ENCODE measurements around the gene RAMP3.

Gene RAMP3

DNA sequence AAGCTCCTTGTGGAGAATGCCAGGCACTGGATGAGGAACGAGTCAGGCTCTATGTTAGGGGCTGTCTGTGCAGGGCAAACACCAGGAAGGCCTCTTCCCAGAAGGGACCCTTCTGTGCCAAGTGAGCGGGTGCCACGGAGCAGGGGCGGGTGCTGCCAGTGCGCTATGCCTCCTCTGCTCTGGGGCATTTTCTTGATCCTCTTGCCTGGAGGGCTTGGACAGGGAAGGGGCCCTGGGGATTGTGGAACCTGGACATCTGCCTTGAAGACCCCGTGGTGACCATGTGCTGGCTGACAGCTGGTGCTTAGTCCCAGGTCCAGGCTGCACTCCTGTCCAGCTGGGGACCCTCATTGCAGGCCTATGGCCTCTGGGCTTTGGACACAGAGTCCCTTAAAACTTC is 30.7 kb upstream of the RAMP3 start:
- TF ChIP-seq, protein P1, sequence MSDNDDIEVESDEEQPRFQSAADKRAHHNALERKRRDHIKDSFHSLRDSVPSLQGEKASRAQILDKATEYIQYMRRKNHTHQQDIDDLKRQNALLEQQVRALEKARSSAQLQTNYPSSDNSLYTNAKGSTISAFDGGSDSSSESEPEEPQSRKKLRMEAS (IDR thresholded peaks at IDR 0.05) = no peak
- TF ChIP-seq YY1 (IDR thresholded peaks at IDR 0.05; ENCODE audit: low read depth) (no peak), RAD21 (IDR thresholded peaks at IDR 0.05; ENCODE audit: low read depth) (no peak), CEBPB (IDR thresholded peaks at IDR 0.05) (no peak), CREB1 (IDR thresholded peaks at IDR 0.05; ENCODE audit: low read depth) (no peak), ZBTB7A (IDR thresholded peaks at IDR 0.05; ENCODE audit: low read depth) (no peak), TEAD4 (IDR thresholded peaks at IDR 0.05) (no peak), EP300 (IDR thresholded peaks at IDR 0.05; ENCODE audit: borderline replicate concordance) (no peak), EGR1 (IDR thresholded peaks at IDR 0.05) (no peak), TAF1 (IDR thresholded peaks at IDR 0.05; ENCODE audit: low read depth) (no peak), NFIC (IDR thresholded peaks at IDR 0.05) (no peak), FOXM1 (IDR thresholded peaks at IDR 0.05; ENCODE audit: borderline replicate concordance, low read depth) (no peak), TCF12 (IDR thresholded peaks at IDR 0.05; ENCODE audit: low read depth) (no peak)
- TF ChIP-seq, protein P2, sequence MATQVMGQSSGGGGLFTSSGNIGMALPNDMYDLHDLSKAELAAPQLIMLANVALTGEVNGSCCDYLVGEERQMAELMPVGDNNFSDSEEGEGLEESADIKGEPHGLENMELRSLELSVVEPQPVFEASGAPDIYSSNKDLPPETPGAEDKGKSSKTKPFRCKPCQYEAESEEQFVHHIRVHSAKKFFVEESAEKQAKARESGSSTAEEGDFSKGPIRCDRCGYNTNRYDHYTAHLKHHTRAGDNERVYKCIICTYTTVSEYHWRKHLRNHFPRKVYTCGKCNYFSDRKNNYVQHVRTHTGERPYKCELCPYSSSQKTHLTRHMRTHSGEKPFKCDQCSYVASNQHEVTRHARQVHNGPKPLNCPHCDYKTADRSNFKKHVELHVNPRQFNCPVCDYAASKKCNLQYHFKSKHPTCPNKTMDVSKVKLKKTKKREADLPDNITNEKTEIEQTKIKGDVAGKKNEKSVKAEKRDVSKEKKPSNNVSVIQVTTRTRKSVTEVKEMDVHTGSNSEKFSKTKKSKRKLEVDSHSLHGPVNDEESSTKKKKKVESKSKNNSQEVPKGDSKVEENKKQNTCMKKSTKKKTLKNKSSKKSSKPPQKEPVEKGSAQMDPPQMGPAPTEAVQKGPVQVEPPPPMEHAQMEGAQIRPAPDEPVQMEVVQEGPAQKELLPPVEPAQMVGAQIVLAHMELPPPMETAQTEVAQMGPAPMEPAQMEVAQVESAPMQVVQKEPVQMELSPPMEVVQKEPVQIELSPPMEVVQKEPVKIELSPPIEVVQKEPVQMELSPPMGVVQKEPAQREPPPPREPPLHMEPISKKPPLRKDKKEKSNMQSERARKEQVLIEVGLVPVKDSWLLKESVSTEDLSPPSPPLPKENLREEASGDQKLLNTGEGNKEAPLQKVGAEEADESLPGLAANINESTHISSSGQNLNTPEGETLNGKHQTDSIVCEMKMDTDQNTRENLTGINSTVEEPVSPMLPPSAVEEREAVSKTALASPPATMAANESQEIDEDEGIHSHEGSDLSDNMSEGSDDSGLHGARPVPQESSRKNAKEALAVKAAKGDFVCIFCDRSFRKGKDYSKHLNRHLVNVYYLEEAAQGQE (IDR thresholded peaks at IDR 0.05; ENCODE audit: low read depth) = no peak
- TF ChIP-seq, protein P3, sequence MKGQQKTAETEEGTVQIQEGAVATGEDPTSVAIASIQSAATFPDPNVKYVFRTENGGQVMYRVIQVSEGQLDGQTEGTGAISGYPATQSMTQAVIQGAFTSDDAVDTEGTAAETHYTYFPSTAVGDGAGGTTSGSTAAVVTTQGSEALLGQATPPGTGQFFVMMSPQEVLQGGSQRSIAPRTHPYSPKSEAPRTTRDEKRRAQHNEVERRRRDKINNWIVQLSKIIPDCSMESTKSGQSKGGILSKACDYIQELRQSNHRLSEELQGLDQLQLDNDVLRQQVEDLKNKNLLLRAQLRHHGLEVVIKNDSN (IDR thresholded peaks at IDR 0.05) = no peak

DNA sequence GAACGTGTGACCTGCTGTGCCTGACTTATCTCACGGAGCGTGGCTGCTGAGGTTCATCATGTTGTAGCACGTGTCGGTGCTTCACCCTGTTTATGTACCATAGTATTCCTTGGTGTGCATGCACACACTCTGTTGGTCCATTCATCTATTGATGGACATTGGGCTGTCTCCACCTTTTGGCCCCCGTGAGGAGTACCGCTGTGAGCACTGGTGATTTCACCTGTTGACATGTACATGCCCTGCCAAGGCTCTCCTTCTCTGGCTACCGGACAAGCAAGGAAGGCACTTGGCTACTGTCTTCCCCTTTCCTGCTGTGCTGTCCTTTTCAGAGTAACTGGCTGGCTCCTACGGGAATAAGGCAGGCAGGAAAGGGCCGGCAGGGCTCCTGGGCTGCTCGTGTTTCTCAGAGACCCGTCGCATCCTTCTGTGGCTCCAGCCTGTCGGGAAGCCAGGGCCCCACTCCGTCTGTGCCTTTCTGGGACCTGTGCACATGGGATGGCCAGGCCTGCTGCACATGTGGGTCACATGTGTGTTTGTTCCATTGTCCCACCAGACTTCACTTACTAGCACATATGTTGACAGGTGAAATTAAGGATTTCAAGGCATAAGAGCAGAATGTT is 28.3 kb upstream of the RAMP3 start:
- TF ChIP-seq, protein P3 (IDR thresholded peaks at IDR 0.05) = no peak
- TF ChIP-seq, protein P2 (IDR thresholded peaks at IDR 0.05; ENCODE audit: low read depth) = no peak
- TF ChIP-seq TAF1 (IDR thresholded peaks at IDR 0.05; ENCODE audit: low read depth) = no peak
- no peak for TF ChIP-seq FOXM1 (IDR thresholded peaks at IDR 0.05; ENCODE audit: borderline replicate concordance, low read depth)

DNA sequence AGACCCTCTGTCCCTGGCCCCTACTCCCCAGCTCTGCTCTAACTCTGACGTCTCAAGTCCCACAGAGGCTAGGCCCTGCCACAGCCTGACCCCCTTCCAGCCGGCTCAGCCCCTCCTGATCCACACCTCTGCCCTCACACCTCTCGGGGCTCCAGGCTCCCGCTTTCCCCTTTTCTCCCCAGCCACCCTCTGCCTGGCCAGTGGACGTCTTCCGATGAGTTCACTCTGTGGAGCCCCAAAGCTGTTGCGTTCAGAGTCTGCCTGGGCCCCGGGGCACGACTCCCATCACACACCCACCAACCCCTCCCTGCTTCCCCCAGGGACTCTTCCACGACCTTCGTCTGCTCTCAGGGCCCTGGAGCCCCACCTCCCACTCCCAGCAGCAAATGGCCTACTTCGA is 27.7 kb upstream of the RAMP3 start:
- no peak for TF ChIP-seq RAD21 (IDR thresholded peaks at IDR 0.05; ENCODE audit: low read depth)
- no peak for TF ChIP-seq CREB1 (IDR thresholded peaks at IDR 0.05; ENCODE audit: low read depth)

DNA sequence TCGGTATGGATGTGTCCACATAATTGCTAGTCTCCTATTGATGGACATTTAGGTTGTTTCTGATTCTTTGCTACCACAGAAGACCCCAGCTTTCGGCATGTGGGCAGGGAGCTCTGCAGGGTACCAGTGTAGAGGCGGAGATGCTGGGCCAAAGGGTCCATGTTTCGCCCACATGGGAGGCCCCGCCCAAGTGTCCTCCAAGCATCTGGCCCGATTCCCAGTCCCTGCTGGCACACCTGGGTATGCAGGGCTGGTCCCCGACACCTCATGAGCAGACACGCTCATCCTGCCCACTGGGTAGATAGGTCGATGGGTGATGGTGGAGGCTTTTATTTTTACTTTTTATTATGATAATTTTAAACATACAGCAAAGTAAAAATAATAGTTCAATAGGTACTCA is 26.7 kb upstream of the RAMP3 start:
- TF ChIP-seq, protein P2 (IDR thresholded peaks at IDR 0.05; ENCODE audit: low read depth) = no peak
- TF ChIP-seq FOXM1 (IDR thresholded peaks at IDR 0.05; ENCODE audit: borderline replicate concordance, low read depth) (no peak), TCF12 (IDR thresholded peaks at IDR 0.05; ENCODE audit: low read depth) (no peak), EP300 (IDR thresholded peaks at IDR 0.05; ENCODE audit: borderline replicate concordance) (no peak), CEBPB (IDR thresholded peaks at IDR 0.05) (no peak), ZBTB7A (IDR thresholded peaks at IDR 0.05; ENCODE audit: low read depth) (no peak)

DNA sequence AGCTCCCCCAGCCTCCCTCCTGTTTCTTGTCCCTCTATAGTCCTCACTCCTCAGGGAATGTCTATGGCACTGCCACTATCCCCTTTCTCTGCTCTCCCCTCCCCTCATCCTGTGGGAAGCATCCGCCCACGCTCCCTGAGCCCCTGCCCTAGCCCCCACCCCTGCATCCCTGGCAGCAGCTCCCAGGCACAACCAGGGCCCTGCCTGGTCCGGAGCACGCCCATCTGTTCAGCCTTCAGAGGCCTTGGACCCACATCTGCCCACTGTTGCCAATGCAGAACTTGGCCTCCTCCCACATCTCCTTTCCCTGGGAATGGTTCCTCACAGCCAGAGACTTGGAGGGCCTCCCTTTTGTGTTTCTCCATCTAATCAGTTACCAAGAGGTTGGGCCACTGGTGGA is 25.7 kb upstream of the RAMP3 start:
- TF ChIP-seq, protein P3 (IDR thresholded peaks at IDR 0.05) = no peak
- TF ChIP-seq, protein P1 (IDR thresholded peaks at IDR 0.05) = no peak
- TF ChIP-seq FOXM1 (IDR thresholded peaks at IDR 0.05; ENCODE audit: borderline replicate concordance, low read depth) = no peak
- no peak for TF ChIP-seq TAF1 (IDR thresholded peaks at IDR 0.05; ENCODE audit: low read depth)
- no peak for TF ChIP-seq CREB1 (IDR thresholded peaks at IDR 0.05; ENCODE audit: low read depth)
- TF ChIP-seq EGR1 (IDR thresholded peaks at IDR 0.05) = no peak
